Erythroblast (primary cell): ENCODE data around the gene C22orf39.

Source experiments
- DNase-seq, 2 experiments: peaks; one replicate each; lab custom pipeline; 2025; lab: John Stamatoyannopoulos, UW
- GATA1 ChIP-seq: IDR thresholded peaks from 2 replicates; pipeline ENCODE4 v1.6.1; 2011; ENCODE audit warnings: low read depth, mild to moderate bottlenecking, control low read depth, low read length, moderate library complexity
- POLR2A ChIP-seq: IDR thresholded peaks from 2 replicates; pipeline ENCODE4 v1.6.1; 2011; ENCODE audit warnings: mild to moderate bottlenecking, low read length

Gene C22orf39

GRCh38 chr22:19419086-19419463, 28.4 kb downstream of the C22orf39 start:
- peak; percentile 83 to 92 for DNase-seq
- TF ChIP-seq POLR2A (no peak), GATA1 (no peak)

DNA sequence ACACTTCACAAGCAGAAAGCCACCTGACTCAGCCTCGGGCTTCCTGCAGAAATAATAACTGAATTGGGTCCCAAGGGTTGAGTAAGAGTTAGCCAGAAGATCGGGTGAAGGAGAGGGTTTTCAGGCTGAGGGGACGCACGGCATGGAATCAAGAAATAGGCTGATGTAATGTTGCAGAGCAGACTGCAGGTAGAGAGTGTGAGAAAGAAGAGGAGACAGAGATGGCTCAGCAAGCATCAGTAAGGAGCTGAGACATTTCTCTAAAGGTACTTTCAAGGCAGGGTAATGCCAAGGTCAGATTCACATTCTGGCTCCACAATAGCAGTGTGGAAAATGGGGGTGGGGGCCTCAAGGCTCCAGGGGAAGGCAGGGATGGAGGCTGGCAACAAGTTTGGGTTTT, 34.6 kb downstream of the C22orf39 start:
- DNase-seq: no peak
- TF ChIP-seq POLR2A (no peak), GATA1 (no peak)

GRCh38 chr22:19412478-19412877, 35.0 kb downstream of the C22orf39 start:
- no peak for TF ChIP-seq GATA1
- TF ChIP-seq POLR2A: no peak
- no peak for DNase-seq

DNA sequence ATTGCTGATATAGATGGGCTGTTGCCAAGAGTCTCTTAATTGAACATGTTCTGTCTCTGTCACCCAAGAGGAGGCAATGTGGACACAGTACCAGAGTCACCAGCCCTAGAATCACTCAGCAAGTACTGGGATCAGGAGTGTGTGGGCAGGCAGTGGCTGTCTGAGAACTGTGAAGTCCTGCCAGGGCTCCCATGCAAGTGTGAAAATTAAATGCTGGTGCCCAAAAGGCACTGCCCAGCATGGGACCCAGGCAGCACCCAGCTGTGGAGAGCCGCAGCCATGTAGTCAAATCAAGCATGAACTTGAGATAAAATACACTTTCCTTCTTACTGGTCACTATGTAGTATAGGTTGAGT, 35.8 kb downstream of the C22orf39 start:
- no peak for DNase-seq
- TF ChIP-seq GATA1 (no peak), POLR2A (no peak)

- TF ChIP-seq POLR2A: no peak
- no peak for TF ChIP-seq GATA1
- DNase-seq: no peak
These were observed 36.4 kb downstream of the C22orf39 start for GRCh38 chr22:19410941-19411689.

DNA sequence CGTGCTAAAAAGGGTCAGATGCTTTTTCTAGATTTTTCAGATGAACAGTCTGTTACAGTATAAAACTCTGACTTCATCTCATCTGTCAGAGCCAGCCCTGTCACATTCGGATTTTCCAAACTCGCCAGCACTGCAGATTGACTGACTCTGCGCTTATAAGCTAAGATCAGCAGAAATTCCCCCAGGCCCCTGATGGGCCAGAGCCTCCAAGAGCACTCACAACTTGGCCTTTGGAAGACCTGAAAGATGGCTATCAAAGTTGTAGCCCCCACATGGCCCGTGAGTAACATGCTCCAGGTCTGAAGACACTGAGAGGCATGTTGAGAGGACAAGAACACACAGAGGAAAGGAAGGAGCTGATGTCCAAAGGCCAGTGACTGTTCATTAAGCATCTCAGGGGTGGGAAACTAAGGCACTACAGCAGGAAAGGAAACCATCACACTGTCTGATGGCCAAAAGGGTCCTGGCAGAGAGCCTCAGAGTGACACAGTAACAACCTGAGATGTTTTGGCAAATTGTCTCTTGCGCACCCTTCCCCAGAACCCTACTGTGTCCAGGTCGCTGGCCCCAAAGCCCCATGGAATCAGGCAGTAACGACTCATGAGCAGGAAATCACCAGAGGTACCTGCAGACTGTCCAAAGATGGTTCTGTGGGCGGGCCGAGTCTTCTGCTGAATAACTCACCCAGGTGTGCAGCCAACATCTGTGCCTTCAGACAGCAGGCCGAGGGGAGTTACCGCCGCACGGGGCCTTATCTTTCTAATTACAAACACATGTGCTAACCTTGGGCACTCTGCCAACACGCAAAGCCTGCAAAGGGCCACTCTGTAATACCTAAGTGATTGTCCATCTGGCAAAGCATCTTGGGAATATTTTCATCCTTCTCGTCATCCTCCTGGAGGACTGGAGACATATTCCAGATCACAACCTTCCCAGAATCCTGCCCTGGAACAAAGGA, 39.6 kb downstream of the C22orf39 start:
- TF ChIP-seq POLR2A (no peak), GATA1 (no peak)
- DNase-seq: peak; percentile 90 to 93

GRCh38 chr22:19406846-19407245, 40.7 kb downstream of the C22orf39 start:
- TF ChIP-seq POLR2A: no peak
- TF ChIP-seq GATA1: no peak
- no peak for DNase-seq

DNA sequence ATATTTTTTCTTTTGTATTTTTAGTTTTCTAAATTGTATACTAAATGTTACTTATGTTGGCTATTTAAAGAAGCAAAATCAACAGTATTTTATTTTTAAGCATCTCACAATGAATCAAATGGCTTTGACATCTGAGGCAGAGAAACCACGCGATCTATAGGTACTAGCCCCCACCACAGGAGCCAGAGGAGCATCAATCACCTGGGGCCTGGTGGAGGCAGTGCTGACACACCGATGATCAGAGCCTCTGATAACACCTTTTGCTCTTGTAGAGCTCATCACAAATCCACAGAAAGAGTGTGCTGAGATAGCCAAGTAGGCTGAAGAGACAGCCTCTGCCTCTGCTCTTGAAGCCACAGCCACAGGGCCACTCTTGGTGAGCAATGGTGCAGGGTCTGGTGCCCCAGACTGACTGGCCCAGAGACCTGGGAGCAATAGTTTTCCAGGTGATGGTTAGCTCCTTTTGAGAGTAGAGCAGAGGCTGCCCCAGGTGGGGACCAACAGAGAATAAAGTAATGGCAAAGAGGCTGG, 41.2 kb downstream of the C22orf39 start:
- no peak for TF ChIP-seq POLR2A
- no peak for DNase-seq

DNA sequence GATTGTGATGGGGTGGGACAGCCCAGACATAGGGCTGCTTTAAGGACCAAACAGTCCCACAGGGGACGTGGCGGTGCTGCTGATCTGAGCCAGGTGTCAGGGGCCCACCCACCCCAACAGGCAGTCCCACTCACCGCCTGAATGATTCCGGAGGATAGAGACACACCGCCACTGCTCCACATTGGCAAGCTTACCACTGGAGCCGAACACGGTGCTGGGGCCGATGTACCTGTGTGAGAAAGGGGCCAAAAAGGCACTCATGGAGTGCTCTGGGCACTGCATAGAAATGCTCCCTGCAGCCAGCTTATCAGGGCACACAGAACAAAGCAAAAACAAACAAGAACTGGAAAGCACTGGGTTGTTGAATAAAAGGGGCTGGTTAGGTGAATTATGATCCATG, 41.9 kb downstream of the C22orf39 start:
- DNase-seq: no peak
- TF ChIP-seq POLR2A: no peak
- TF ChIP-seq GATA1: no peak

DNA sequence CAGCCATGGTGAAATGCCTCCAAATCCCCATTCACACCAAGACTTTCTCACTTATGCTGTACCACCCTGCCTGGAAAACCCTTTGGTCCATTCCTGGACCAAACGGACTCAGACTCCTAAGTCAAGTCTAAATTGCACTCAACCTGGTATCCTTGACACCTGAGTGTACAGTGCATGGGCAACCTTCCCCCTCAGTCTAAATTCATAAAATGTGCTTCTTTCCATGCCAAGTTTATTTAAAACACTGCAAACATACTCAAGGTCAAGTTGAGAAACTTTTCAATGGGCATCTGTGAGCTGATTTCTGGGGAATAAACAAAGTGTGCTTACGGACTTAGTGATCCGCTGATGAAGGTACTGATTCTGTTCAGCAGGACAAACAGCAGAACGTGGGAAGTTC, 42.4 kb downstream of the C22orf39 start:
- TF ChIP-seq GATA1 (no peak), POLR2A (no peak)
- no peak for DNase-seq

- TF ChIP-seq POLR2A: no peak
- TF ChIP-seq GATA1: no peak
- DNase-seq: no peak
These were observed 42.8 kb downstream of the C22orf39 start for GRCh38 chr22:19404676-19405075.

DNA sequence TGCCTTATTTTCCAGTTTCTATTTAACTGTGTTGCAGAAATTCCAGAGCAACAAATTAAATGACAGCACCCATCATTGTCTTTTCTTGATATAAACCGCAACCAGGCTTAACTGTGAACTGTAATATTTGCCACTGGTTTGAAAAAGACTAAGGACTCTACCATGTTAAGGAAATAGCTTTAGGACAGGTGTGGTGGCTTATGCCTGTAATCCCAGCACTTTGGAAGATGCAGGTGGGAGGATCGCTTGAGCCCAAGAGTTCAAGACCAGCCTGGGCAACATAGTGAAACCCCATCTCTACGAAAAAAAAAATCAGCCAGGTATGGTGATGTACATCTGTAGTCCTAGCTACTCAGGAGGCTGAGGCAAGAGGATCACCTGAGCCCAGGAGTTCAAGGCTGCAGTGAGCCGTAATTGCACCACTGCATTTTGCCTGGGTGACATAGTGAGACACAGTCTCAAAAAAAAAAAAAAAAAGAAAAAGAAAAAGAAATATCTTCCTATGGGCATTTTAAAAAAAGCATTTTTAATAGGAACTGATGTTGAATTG, 44.8 kb downstream of the C22orf39 start:
- no peak for DNase-seq
- TF ChIP-seq POLR2A: no peak
- no peak for TF ChIP-seq GATA1

DNA sequence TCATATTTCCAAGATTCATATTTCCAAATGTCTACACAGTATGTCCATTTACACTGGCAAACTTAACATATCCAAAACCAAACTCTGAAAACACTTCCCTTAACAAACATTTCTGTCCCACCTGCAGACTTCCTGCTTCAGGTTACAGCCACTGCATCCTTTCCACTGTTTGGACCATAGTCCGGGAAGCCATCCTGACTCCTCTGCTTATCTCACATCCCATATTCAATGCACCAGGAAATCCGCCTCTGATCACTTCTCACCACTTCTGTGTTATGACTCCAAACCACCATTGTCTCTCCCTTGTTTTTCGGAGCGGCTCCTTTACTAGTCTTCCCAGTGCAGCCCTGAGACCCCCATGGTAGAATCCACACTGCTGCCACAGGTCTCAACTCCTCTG, 46.0 kb downstream of the C22orf39 start:
- TF ChIP-seq POLR2A: no peak
- TF ChIP-seq GATA1: no peak
- DNase-seq: no peak

GRCh38 chr22:19400881-19401280, 46.6 kb downstream of the C22orf39 start:
- TF ChIP-seq POLR2A: no peak
- TF ChIP-seq GATA1: no peak
- DNase-seq: no peak
